ENCODE data around the gene SLC39A5. TPM values are rescaled to one million over a fixed set of nuclear protein-coding genes. Genes with fewer than 3 reads are reported as not detected.

The SLC39A5 gene
- polyA plus RNA-seq, 1 donor from 2014 or later = 0.33 TPM

- H3K27ac ChIP-seq (ENCODE audit: low read length) = no peak overlapping the region
- no peak overlapping the region for H3K4me3 ChIP-seq (ENCODE audit: low read length)
These were observed 7.1 kb downstream of the SLC39A5 start for GRCh38 chr12:56236985-56237384.

GRCh38 chr12:56237552-56237951 is 7.7 kb downstream of the SLC39A5 start:
- Histone ChIP-seq H3K27me3 (ENCODE audit: insufficient read depth, low read depth, low read length) (no peaks in the 10 kb centered on the region), H3K4me2 (ENCODE audit: low read length) (no peak overlapping the region), H3K79me2 (replicated peaks; ENCODE audit: insufficient read depth, low read length) (no peaks in the 10 kb centered on the region), H3K27ac (ENCODE audit: low read length) (no peak overlapping the region), H2AFZ (ENCODE audit: low read depth, low read length) (no peak overlapping the region), H3K4me3 (ENCODE audit: low read length) (no peak overlapping the region), H3K9me3 (ENCODE audit: low read length) (no peaks in the 10 kb centered on the region), H4K20me1 (ENCODE audit: insufficient read depth) (no peaks in the 10 kb centered on the region), H3K36me3 (ENCODE audit: insufficient read depth, low read length) (no peaks in the 10 kb centered on the region), H3K9me2 (ENCODE audit: insufficient read depth, low read length) (no peaks in the 10 kb centered on the region), H3F3A (ENCODE audit: insufficient read depth, low read length, poor library complexity, severe bottlenecking) (no peaks in the 10 kb centered on the region), H3K9ac (ENCODE audit: low read length) (no peak overlapping the region)
- no peak for TF ChIP-seq POLR2AphosphoS5 (IDR thresholded peaks at IDR 0.05)
- TF ChIP-seq EZH2 (IDR thresholded peaks at IDR 0.05; ENCODE audit: borderline replicate concordance, insufficient read depth, low read length, poor library complexity, severe bottlenecking) = no peak
- TF ChIP-seq SMC3 (conservative IDR thresholded peaks at IDR 0.05; ENCODE audit: poor library complexity) = no peak
- no peak for TF ChIP-seq CTCF (IDR thresholded peaks at IDR 0.05; ENCODE audit: poor library complexity, severe bottlenecking)
- no peak for TF ChIP-seq TAF1 (IDR thresholded peaks at IDR 0.05; ENCODE audit: low read depth)
- TF ChIP-seq RAD21 (conservative IDR thresholded peaks at IDR 0.05) = no peak
- TF ChIP-seq REST (IDR thresholded peaks at IDR 0.05; ENCODE audit: borderline replicate concordance) = no peak

More at GRCh38 chr12:56236985-56237384, 7.1 kb downstream of the SLC39A5 start:
- Histone ChIP-seq H4K20me1 (ENCODE audit: insufficient read depth) (no peaks in the 10 kb centered on the region), H3K36me3 (ENCODE audit: insufficient read depth, low read length) (no peaks in the 10 kb centered on the region), H2AFZ (ENCODE audit: low read depth, low read length) (no peak overlapping the region), H3K9me3 (ENCODE audit: low read length) (no peaks in the 10 kb centered on the region), H3K4me2 (ENCODE audit: low read length) (no peak overlapping the region), H3K27me3 (ENCODE audit: insufficient read depth, low read depth, low read length) (no peaks in the 10 kb centered on the region), H3K9me2 (ENCODE audit: insufficient read depth, low read length) (no peaks in the 10 kb centered on the region), H3K79me2 (replicated peaks; ENCODE audit: insufficient read depth, low read length) (no peaks in the 10 kb centered on the region), H3K9ac (ENCODE audit: low read length) (no peak overlapping the region), H3F3A (ENCODE audit: insufficient read depth, low read length, poor library complexity, severe bottlenecking) (no peaks in the 10 kb centered on the region)
- TF ChIP-seq SMC3 (conservative IDR thresholded peaks at IDR 0.05; ENCODE audit: poor library complexity) = no peak
- TF ChIP-seq EZH2 (IDR thresholded peaks at IDR 0.05; ENCODE audit: borderline replicate concordance, insufficient read depth, low read length, poor library complexity, severe bottlenecking) = no peak
- no peak for TF ChIP-seq TAF1 (IDR thresholded peaks at IDR 0.05; ENCODE audit: low read depth)
- TF ChIP-seq MXI1 (conservative IDR thresholded peaks at IDR 0.05; ENCODE audit: poor library complexity, severe bottlenecking) = no peak
- TF ChIP-seq EP300 (conservative IDR thresholded peaks at IDR 0.05; ENCODE audit: poor library complexity, severe bottlenecking) = no peak
- TF ChIP-seq CTCF (IDR thresholded peaks at IDR 0.05; ENCODE audit: poor library complexity, severe bottlenecking) = no peak
- no peak for TF ChIP-seq POLR2AphosphoS5 (IDR thresholded peaks at IDR 0.05)
- TF ChIP-seq REST (IDR thresholded peaks at IDR 0.05; ENCODE audit: borderline replicate concordance) = no peak
- TF ChIP-seq RAD21 (conservative IDR thresholded peaks at IDR 0.05) = no peak
